Suprapubic skin (tissue), 4 donors: ENCODE results near the gene RPN2.

ENCODE experiments used
- EP300 ChIP-seq: sonication (generic); formaldehyde crosslinking; IDR thresholded peaks from one replicate; pipeline ENCODE4 v1.6.1; 2017; ENCODE audit warnings: antibody characterized with exemption
- POLR2A ChIP-seq, 2 donors: fragments of 450-650 bp; IDR thresholded peaks; one replicate each; pipeline ENCODE4 v1.6.1; 2017; ENCODE audit warnings: antibody characterized with exemption in 2 of 2, mild to moderate bottlenecking in 2 of 2, moderate library complexity in 2 of 2
- POLR2AphosphoS5 ChIP-seq, 3 donors: sonication (generic); formaldehyde crosslinking; IDR thresholded peaks; one replicate each; pipeline ENCODE4 v1.6.1; 2017; ENCODE audit warnings: antibody characterized with exemption in 3 of 3
- TF ChIP-seq, protein P1 (sequence below), 2 donors: fragments of 200-600 bp in 1 of 2; fragments of 450-650 bp in 1 of 2; sonication (generic) in 1 of 2; IDR thresholded peaks; one replicate each; pipeline ENCODE4 v1.5.1; 2016 to 2019; ENCODE audit warnings: antibody characterized with exemption in 2 of 2, mild to moderate bottlenecking in 1 of 2, moderate library complexity in 1 of 2

- TF ChIP-seq, protein P1, sequence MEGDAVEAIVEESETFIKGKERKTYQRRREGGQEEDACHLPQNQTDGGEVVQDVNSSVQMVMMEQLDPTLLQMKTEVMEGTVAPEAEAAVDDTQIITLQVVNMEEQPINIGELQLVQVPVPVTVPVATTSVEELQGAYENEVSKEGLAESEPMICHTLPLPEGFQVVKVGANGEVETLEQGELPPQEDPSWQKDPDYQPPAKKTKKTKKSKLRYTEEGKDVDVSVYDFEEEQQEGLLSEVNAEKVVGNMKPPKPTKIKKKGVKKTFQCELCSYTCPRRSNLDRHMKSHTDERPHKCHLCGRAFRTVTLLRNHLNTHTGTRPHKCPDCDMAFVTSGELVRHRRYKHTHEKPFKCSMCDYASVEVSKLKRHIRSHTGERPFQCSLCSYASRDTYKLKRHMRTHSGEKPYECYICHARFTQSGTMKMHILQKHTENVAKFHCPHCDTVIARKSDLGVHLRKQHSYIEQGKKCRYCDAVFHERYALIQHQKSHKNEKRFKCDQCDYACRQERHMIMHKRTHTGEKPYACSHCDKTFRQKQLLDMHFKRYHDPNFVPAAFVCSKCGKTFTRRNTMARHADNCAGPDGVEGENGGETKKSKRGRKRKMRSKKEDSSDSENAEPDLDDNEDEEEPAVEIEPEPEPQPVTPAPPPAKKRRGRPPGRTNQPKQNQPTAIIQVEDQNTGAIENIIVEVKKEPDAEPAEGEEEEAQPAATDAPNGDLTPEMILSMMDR (IDR thresholded peaks at IDR 0.05) = no peak
- TF ChIP-seq EP300 (no peak), POLR2A (IDR thresholded peaks at IDR 0.05) (no peak), POLR2AphosphoS5 (IDR thresholded peaks at IDR 0.05) (no peak)
Observed at GRCh38 chr20:37155987-37156386, 23.1 kb upstream of the RPN2 start.
